ENCODE measurements around the gene TRIM71. TPM values are rescaled to one million over a fixed set of nuclear protein-coding genes. Genes with fewer than 3 reads are reported as not detected.

Gene TRIM71
- total and polyA plus RNA-seq, 2 donors (not counting 1 experiment from before 2014, with no cell fraction given), result not detected

GRCh38 chr3:32821686-32822296 lies 4.0 kb downstream of the TRIM71 start:
- no peak overlapping the region for H3K27ac Mint-ChIP-seq
- H3K9ac ChIP-seq (ENCODE audit: low read length), result no peak overlapping the region
- H3K9me3 ChIP-seq (ENCODE audit: control extremely low read depth in 1 of 3, control insufficient read depth in 2 of 3, insufficient read depth in 1 of 3, low read length in 2 of 3), result no peaks in the 10 kb centered on the region
- H3K27me3 ChIP-seq (replicated peaks in 1 of 4; ENCODE audit: control extremely low read depth in 1 of 4, control insufficient read depth in 3 of 4, insufficient read depth in 4 of 4, low read length in 3 of 4), result peaks cover 0 to 25% (median 11%) of the 10 kb centered on the region in 4 experiments
- H2AFZ ChIP-seq (ENCODE audit: insufficient read depth, low read depth, low read length, poor library complexity, severe bottlenecking), result no peak overlapping the region
- H4K20me1 ChIP-seq (ENCODE audit: control insufficient read depth, insufficient read depth, low read length, poor library complexity, severe bottlenecking), result no peaks in the 10 kb centered on the region
- H3K4me1 ChIP-seq (ENCODE audit: control insufficient read depth in 2 of 2, insufficient read depth in 2 of 2, low read length in 2 of 2), result peaks cover 9 to 15% of the 10 kb centered on the region in 2 donors
- no peak overlapping the region for H3K27ac ChIP-seq (ENCODE audit: low read length in 2 of 2)
- CTCF ChIA-PET, result no interaction called here
- ATAC-seq (ENCODE audit: low read depth) (no peak), DNase-seq (no peak)
- H3K27me3 Mint-ChIP-seq, result peaks cover 29% of the 10 kb centered on the region
- no peak for TF ChIP-seq EZH2 (IDR thresholded peaks at IDR 0.05; ENCODE audit: borderline replicate concordance, insufficient read depth, low read depth, low read length, poor library complexity, severe bottlenecking)
- no peak for TF ChIP-seq CTCF (IDR thresholded peaks at IDR 0.05)
- POLR2A ChIA-PET, result no interaction called here
- no peak overlapping the region for H3K4me3 Mint-ChIP-seq
- intact Hi-C loops (cut with micrococcal nuclease), result no loop called here
- no peak overlapping the region for H3K4me2 ChIP-seq (replicated peaks; ENCODE audit: low read depth, low read length, poor library complexity, severe bottlenecking)
- peaks cover 16% of the 10 kb centered on the region for H3K4me1 Mint-ChIP-seq
- H3K4me3 ChIP-seq (ENCODE audit: control extremely low read depth in 1 of 5, extremely low read depth in 1 of 5, insufficient read depth in 1 of 5, low read depth in 2 of 5, low read length in 4 of 5), result no peak overlapping the region
- no peaks in the 10 kb centered on the region for H3K36me3 ChIP-seq (replicated peaks in 1 of 2; ENCODE audit: control extremely low read depth in 1 of 2, control insufficient read depth in 1 of 2, extremely low read depth in 1 of 2, insufficient read depth in 2 of 2, low read length in 1 of 2)
- 86% methylated on average over 40 of the region's 44 CpGs for WGBS (ENCODE audit: insufficient coverage)
- H3K79me2 ChIP-seq (ENCODE audit: control insufficient read depth, insufficient read depth, low read length), result no peaks in the 10 kb centered on the region
- H3K9me3 Mint-ChIP-seq (ENCODE audit: insufficient read depth), result no peaks in the 10 kb centered on the region

- ChIA-PET POLR2A (no interaction called here), CTCF (no interaction called here)
- Histone ChIP-seq H3K4me1 (ENCODE audit: control insufficient read depth in 2 of 2, insufficient read depth in 2 of 2, low read length in 2 of 2) (peaks cover 2 to 7% of the 10 kb centered on the region in 2 donors), H3K36me3 (replicated peaks in 1 of 2; ENCODE audit: control extremely low read depth in 1 of 2, control insufficient read depth in 1 of 2, extremely low read depth in 1 of 2, insufficient read depth in 2 of 2, low read length in 1 of 2) (no peaks in the 10 kb centered on the region), H4K20me1 (ENCODE audit: control insufficient read depth, insufficient read depth, low read length, poor library complexity, severe bottlenecking) (no peaks in the 10 kb centered on the region), H3K4me3 (ENCODE audit: control extremely low read depth in 1 of 5, extremely low read depth in 1 of 5, insufficient read depth in 1 of 5, low read depth in 2 of 5, low read length in 4 of 5) (no peak overlapping the region), H3K27ac (ENCODE audit: low read length in 2 of 2) (no peak overlapping the region), H3K4me2 (replicated peaks; ENCODE audit: low read depth, low read length, poor library complexity, severe bottlenecking) (no peak overlapping the region), H3K79me2 (ENCODE audit: control insufficient read depth, insufficient read depth, low read length) (no peaks in the 10 kb centered on the region), H2AFZ (ENCODE audit: insufficient read depth, low read depth, low read length, poor library complexity, severe bottlenecking) (no peak overlapping the region), H3K9me3 (ENCODE audit: control extremely low read depth in 1 of 3, control insufficient read depth in 2 of 3, insufficient read depth in 1 of 3, low read length in 2 of 3) (no peaks in the 10 kb centered on the region), H3K27me3 (replicated peaks in 1 of 4; ENCODE audit: control extremely low read depth in 1 of 4, control insufficient read depth in 3 of 4, insufficient read depth in 4 of 4, low read length in 3 of 4) (peaks cover 0 to 17% (median 8%) of the 10 kb centered on the region in 4 experiments), H3K9ac (ENCODE audit: low read length) (no peak overlapping the region)
- no peak for TF ChIP-seq CTCF (IDR thresholded peaks at IDR 0.05)
- TF ChIP-seq EZH2 (IDR thresholded peaks at IDR 0.05; ENCODE audit: borderline replicate concordance, insufficient read depth, low read depth, low read length, poor library complexity, severe bottlenecking), result no peak
- Mint-ChIP-seq H3K27ac (no peak overlapping the region), H3K4me1 (peaks cover 9% of the 10 kb centered on the region), H3K9me3 (ENCODE audit: insufficient read depth) (no peaks in the 10 kb centered on the region), H3K4me3 (no peak overlapping the region), H3K27me3 (peaks cover 35% of the 10 kb centered on the region)
- no peak for ATAC-seq (ENCODE audit: low read depth)
- intact Hi-C loops (cut with micrococcal nuclease), result no loop called here
- WGBS (ENCODE audit: insufficient coverage), result 90% methylated on average over 1 of the region's 5 CpGs
- DNase-seq, result no peak
Measured at GRCh38 chr3:32822609-32823498, 5.1 kb downstream of the TRIM71 start.
